Frontal cortex (tissue), 4 donors: ENCODE results near the gene EGFR. TPM values are rescaled to one million over a fixed set of nuclear protein-coding genes. Genes with fewer than 3 reads are reported as not detected.

Source experiments
- DNase-seq, 2 donors: peaks; one replicate each; pipeline ENCODE4 v3.0.0; 2012; ENCODE audit warnings: low spot score in 2 of 2
- FAIRE-seq: peaks from 2 replicates; lab custom pipeline; 2012; peaks lifted over from hg19 to GRCh38; lab: Jason Lieb, UNC
- total RNA-seq: library from RNA; depleted of rRNA; stranded (reverse); fragments of >200 nt; gene quantifications from one replicate; pipeline ENCODE4 v1.2.3, GENCODE V29; 2014
- donor health status: control.
- donor health status: control.
- donor health status: control.

Gene EGFR
- total RNA-seq, 1 donor from 2014 or later, result 5.3 TPM

DNA sequence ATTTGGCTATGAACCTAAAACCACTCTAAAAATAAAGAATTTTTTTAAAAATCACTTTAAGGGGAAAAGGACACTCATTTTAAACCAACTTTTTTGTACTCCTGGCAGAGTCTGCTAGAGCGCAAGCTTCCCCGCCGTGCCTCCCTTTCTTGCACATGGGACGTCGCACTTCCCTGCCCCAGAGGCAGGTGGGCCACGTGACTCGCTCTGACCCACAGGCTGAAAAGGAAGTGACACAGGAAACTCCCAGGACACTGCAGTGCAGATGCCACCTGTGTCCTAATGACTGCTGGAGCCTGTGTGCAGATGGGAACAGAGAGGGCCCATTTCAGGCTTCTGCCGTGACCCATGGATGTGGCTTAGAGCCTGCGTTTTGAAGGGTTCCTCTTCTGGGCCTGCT, 204.2 kb downstream of the EGFR start:
- FAIRE-seq, result no peak

DNA sequence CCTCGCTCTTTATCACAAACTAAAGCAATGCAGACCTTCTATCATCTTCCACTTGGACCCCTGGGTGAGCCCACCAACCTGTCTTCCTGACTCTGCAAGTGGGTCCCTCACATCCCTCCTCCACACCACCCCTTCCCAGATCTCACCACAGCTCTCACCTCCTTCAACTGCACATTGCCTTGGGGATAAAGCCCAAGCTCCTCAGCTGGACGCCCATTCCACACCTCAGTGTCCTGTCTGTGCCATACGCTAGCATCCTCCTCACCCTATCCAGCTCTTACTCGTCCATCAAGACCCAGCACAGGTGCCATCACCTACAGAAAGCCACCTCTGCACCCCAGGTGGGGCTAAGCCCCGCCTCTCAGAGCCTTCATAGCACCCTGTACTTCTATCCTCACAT, 205.3 kb downstream of the EGFR start:
- DNase-seq (no peak), FAIRE-seq (no peak)

More for the DNA sequence above, 204.2 kb downstream of the EGFR start:
- no peak for DNase-seq

GRCh38 chr7:55224810-55225209, 206.0 kb downstream of the EGFR start:
- DNase-seq (no peak), FAIRE-seq (no peak)

GRCh38 chr7:55230014-55230413, 211.2 kb downstream of the EGFR start:
- no peak for FAIRE-seq

GRCh38 chr7:55231736-55232280, 213.0 kb downstream of the EGFR start:
- FAIRE-seq (no peak), DNase-seq (no peak)

More at GRCh38 chr7:55230014-55230413, 211.2 kb downstream of the EGFR start:
- no peak for DNase-seq

DNA sequence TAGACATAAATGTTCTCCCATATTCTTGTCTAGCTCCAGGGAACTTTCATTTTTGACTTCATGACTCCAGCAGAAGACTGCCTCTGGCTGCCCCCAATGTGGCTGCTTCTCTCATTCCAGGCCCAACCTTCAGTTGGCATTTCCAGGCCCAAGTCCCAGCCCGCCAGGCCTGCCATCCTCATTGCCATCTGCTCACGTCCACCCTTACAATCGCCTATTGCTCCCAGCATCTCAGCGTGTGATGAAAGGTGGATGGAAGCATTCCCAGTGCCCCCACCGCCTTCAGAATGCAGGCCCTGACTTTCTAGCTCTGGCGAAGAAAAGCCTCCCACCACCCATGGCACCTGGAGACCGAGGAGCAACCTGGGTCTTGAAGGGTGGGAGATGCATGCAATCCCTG, 214.2 kb downstream of the EGFR start:
- DNase-seq, result no peak
- no peak for FAIRE-seq

- FAIRE-seq (no peak), DNase-seq (no peak)
These were observed 215.6 kb downstream of the EGFR start for GRCh38 chr7:55234408-55234807.

GRCh38 chr7:55235115-55235514, 216.3 kb downstream of the EGFR start:
- DNase-seq (no peak), FAIRE-seq (no peak)

DNA sequence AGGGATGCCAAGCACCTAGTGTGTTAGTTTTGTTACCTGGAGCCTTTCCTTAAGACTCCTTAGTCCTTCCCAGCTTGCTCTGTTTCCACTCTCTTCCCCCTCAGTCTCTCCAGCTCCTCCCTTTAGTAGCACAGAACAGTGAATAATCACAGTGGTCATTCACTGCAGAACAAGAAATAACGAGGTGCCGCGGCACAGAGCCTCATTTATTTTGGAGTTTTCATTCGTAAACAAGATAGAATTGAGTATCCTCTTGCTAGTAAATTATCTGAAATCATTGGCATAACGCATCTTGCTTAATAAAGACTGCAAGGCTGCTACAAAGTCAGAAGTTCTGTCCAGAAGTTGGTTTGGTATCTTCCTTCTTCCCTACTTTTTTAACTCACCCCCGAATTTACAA, 217.0 kb downstream of the EGFR start:
- no peak for DNase-seq
- FAIRE-seq, result no peak

- FAIRE-seq (no peak), DNase-seq (no peak)
These were observed 217.7 kb downstream of the EGFR start for GRCh38 chr7:55236476-55236875.

- no peak for DNase-seq
These were observed 218.5 kb downstream of the EGFR start for GRCh38 chr7:55237156-55237893.

GRCh38 chr7:55239406-55239805, 220.6 kb downstream of the EGFR start:
- FAIRE-seq, result no peak
- DNase-seq, result no peak

More at GRCh38 chr7:55237156-55237893, 218.5 kb downstream of the EGFR start:
- FAIRE-seq, result no peak

DNA sequence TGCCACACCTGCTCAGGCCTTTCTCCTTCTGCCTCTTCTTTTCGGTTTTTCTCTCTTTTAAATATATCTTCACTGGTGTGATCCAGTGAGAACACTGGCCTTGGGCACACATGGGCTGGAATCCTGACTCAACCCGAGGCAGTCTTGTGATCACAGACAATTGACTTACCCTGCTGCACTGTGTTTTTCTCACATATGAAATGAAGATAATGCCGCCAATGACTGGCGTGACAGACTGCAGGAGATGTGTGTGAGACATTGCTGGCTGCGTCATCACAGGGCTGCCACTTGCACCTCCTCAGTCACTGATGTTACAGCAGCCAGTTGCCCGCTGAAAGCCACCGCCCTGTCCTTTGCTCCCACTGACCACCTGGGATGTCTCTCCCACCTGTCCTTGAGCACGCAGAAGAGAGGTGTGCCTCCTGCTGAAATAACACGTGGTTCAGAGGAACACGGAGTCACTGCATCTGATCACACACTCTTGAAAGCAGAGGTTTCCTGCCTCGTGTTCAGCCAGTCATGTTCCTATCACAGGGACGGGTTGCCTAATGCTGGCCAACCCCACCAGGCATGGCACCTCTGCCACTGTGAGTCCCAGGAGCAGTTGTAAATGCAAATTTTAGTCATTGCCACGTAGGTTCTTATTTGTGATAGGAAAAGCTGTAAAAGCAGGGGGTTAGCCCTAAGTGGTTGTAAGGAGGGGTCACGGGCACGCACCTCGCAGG, 221.8 kb downstream of the EGFR start:
- DNase-seq, result no peak
- FAIRE-seq, result no peak

DNA sequence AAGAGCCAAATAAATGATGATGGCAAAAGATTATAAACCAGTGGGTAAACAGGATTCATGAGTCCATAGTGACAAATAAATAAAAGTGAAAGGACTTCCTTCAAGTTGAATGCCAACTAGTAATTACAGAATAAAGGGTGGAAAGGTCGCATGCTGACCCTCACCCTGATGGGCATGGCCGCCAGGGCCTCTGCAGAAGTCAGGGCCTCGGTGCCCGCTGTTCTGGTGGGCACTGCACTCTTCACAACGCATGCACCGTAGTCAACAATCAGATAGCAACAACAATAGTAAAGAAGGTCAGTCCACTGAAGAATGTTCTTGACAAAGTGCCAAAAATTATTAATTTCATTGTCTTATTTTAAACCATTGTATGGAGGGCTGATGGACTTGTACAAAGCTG, 223.1 kb downstream of the EGFR start:
- FAIRE-seq (no peak), DNase-seq (no peak)

- no peak for FAIRE-seq
- no peak for DNase-seq
These were observed 223.8 kb downstream of the EGFR start for GRCh38 chr7:55242613-55243012.

- no peak for DNase-seq
- FAIRE-seq, result no peak
These were observed 225.4 kb downstream of the EGFR start for GRCh38 chr7:55244006-55244745.

DNA sequence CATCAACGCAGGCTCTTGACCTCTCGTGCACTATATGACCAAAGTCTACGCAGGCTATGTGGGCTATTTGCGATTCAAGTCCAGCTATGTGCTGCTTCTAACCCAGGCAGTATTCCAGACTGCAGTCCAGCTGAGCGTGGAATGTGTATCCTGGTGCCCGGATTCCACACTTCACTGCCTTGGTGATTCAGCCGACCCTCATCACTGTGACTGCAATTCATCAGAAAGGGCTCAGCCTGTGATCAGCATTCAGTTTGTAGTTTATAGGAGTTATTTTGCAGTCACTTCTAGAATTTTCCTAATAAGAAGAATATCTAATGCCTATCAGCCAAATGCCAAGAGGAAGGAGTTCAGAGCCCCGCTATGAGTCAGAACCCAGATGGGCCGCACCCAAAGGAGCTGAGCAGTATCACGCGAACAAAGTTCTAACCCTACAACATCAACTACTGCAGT, 226.5 kb downstream of the EGFR start:
- DNase-seq (no peak), FAIRE-seq (no peak)

DNA sequence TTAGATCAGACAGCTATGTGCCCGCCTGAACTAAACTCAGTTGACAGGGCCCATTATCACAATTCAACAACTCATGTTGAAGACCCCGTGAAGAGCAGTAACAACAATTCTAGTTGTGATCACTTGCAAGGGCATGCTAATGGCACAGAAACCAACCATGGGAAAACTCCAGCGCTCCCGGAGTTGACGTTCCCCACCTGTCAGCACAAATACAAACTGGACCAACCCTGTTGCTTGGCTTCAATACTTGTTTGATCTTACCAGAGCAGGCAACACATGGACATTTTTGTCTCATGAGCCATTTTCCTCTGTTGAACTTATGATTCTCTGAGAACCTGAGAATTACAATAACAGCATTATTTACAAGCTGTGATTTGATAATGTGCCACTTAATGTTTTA, 227.4 kb downstream of the EGFR start:
- DNase-seq (no peak), FAIRE-seq (no peak)

GRCh38 chr7:55247428-55247827, 228.6 kb downstream of the EGFR start:
- FAIRE-seq, result no peak
- no peak for DNase-seq

DNA sequence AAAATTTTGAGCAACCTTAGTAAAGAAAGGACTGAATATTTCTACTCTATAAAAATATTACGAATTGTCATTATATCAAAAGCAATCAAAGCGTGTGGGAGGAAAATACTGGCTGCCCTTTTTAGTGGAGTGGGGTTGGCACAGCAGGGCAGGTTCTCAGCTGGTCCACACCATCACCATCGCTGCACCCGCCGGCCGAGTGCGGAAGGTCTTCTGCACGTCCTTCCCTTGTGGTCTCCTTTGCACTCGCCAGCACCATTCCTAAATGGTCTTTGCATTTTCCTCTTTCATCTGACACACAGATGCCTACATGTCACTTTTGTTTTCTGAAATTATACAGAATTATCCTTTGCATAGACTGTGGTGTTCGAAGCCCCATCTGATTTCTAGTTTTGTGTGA, 229.7 kb downstream of the EGFR start:
- FAIRE-seq (no peak), DNase-seq (no peak)
